A673 (cell line): ENCODE measurements around the gene SYNDIG1L.

Source experiments
- EZH2 ChIP-seq: fragments of 200-600 bp; sonication (generic); IDR thresholded peaks from 2 replicates; pipeline ENCODE4 v1.6.1; 2017; ENCODE audit warnings: borderline replicate concordance, low read depth, mild to moderate bottlenecking, mixed read lengths, antibody characterized with exemption, low read length; ENCODE audit not compliant: poor library complexity, severe bottlenecking
- TF ChIP-seq, protein P1 (sequence below): fragments of 300-800, 200-600 bp; sonication (generic); conservative IDR thresholded peaks from 2 replicates; pipeline ENCODE4 v1.5.1; 2017; ENCODE audit warnings: low read depth, mild to moderate bottlenecking, antibody characterized with exemption, low read length, moderate library complexity, mixed read lengths

DNA sequence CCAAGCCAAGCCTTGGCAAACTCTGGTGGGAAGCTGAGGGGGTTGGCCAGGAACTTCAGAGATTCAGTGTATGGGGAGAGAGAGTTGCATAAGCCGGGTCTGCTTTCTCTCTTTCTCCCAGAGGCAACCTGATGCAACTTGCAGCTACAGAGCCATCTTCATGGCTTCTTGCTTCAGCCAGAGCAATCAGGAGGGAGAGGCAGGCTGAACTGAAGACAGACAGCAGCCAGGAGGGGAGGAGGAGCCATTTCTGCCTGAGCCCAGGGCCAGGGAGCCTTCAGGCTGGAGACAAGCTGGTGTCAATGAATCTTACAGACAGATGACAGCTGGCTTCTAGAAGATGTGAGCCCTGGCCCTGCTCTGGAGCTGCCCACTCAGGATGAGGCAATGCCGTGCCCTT is 48.4 kb upstream of the SYNDIG1L start:
- TF ChIP-seq EZH2 = no peak
- TF ChIP-seq, protein P1, sequence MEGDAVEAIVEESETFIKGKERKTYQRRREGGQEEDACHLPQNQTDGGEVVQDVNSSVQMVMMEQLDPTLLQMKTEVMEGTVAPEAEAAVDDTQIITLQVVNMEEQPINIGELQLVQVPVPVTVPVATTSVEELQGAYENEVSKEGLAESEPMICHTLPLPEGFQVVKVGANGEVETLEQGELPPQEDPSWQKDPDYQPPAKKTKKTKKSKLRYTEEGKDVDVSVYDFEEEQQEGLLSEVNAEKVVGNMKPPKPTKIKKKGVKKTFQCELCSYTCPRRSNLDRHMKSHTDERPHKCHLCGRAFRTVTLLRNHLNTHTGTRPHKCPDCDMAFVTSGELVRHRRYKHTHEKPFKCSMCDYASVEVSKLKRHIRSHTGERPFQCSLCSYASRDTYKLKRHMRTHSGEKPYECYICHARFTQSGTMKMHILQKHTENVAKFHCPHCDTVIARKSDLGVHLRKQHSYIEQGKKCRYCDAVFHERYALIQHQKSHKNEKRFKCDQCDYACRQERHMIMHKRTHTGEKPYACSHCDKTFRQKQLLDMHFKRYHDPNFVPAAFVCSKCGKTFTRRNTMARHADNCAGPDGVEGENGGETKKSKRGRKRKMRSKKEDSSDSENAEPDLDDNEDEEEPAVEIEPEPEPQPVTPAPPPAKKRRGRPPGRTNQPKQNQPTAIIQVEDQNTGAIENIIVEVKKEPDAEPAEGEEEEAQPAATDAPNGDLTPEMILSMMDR = no peak
